Keratinocyte (primary cell): ENCODE data around the gene STX8. TPM values are rescaled to one million over a fixed set of nuclear protein-coding genes. Genes with fewer than 3 reads are reported as not detected.

ENCODE experiments used
- DNase-seq: peaks from one replicate; pipeline ENCODE4 v3.0.0-alpha.2; 2011; ENCODE audit warnings: low read depth, missing footprints, low spot score
- FAIRE-seq: peaks from 2 replicates; lab custom pipeline; 2011; peaks lifted over from hg19 to GRCh38; lab: Jason Lieb, UNC
- H2AFZ ChIP-seq: 2 replicates; pipeline ENCODE4 v1.6.0; 2012; ENCODE audit warnings: low read length, control low read depth, inconsistent platforms; ENCODE audit not compliant: control insufficient read depth
- H3K27ac ChIP-seq: 2 replicates; pipeline ENCODE4 v1.5.1; 2011; ENCODE audit warnings: low read length; ENCODE audit not compliant: control insufficient read depth, insufficient read depth
- H3K27me3 ChIP-seq: 3 replicates; pipeline ENCODE4 v1.6.0; 2011; ENCODE audit warnings: low read length; ENCODE audit not compliant: control insufficient read depth, insufficient read depth; ENCODE audit errors: extremely low read depth
- H3K36me3 ChIP-seq, 2 experiments: 2 replicates in 1 of 2; 3 replicates in 1 of 2; pipeline ENCODE4 v1.5.1; 2011; ENCODE audit warnings: low read length in 2 of 2, mild to moderate bottlenecking in 1 of 2; ENCODE audit not compliant: control insufficient read depth in 2 of 2, insufficient read depth in 2 of 2; ENCODE audit errors: extremely low read depth in 1 of 2
- H3K4me1 ChIP-seq: 3 replicates; pipeline ENCODE4 v1.5.1; 2011; ENCODE audit warnings: low read length; ENCODE audit not compliant: control insufficient read depth, insufficient read depth; ENCODE audit errors: extremely low read depth
- H3K4me2 ChIP-seq: 3 replicates; pipeline ENCODE4 v1.6.0; 2011; ENCODE audit warnings: low read depth, low read length; ENCODE audit not compliant: control insufficient read depth, insufficient read depth; ENCODE audit errors: extremely low read depth
- H3K4me3 ChIP-seq, 3 experiments: fragments of 200-600 bp in 1 of 3; sonication (generic) in 1 of 3; 2 replicates in 2 of 3; 3 replicates in 1 of 3; pipeline ENCODE4 v1.5.1; 2011 to 2016; ENCODE audit warnings: low read length in 3 of 3, mild to moderate bottlenecking in 3 of 3, control low read depth in 2 of 3, inconsistent platforms in 1 of 3, low read depth in 1 of 3, mixed read lengths in 1 of 3, mixed run types in 1 of 3, moderate library complexity in 1 of 3; ENCODE audit not compliant: control insufficient read depth in 2 of 3, insufficient read depth in 2 of 3; ENCODE audit errors: extremely low read depth in 1 of 3
- H3K79me2 ChIP-seq: 2 replicates; pipeline ENCODE4 v1.6.0; 2012; ENCODE audit warnings: low read length; ENCODE audit not compliant: control insufficient read depth, insufficient read depth
- H3K9ac ChIP-seq: 3 replicates; pipeline ENCODE4 v1.6.0; 2011; ENCODE audit warnings: low read length; ENCODE audit not compliant: control insufficient read depth, insufficient read depth; ENCODE audit errors: extremely low read depth
- H3K9me1 ChIP-seq: 3 replicates; pipeline ENCODE4 v1.6.0; 2011; ENCODE audit warnings: low read length; ENCODE audit not compliant: control insufficient read depth, insufficient read depth; ENCODE audit errors: extremely low read depth
- H3K9me3 ChIP-seq: 2 replicates; pipeline ENCODE4 v1.5.1; 2012; ENCODE audit warnings: low read depth, low read length; ENCODE audit not compliant: control insufficient read depth
- H4K20me1 ChIP-seq: 3 replicates; pipeline ENCODE4 v1.6.0; 2011; ENCODE audit warnings: low read length; ENCODE audit not compliant: control insufficient read depth, insufficient read depth; ENCODE audit errors: extremely low read depth
- CTCF ChIP-seq, 3 experiments: IDR thresholded peaks in 1 of 3; conservative IDR thresholded peaks in 1 of 3; optimal IDR thresholded peaks in 1 of 3; 2 replicates in 2 of 3; 3 replicates in 1 of 3; pipeline versions ENCODE3 to v1.5.1; 2011; ENCODE audit warnings: low read length in 3 of 3, mild to moderate bottlenecking in 3 of 3, moderate library complexity in 2 of 3, control low read depth in 1 of 3, inconsistent platforms in 1 of 3; ENCODE audit not compliant: insufficient read depth in 2 of 3; ENCODE audit errors: extremely low read depth in 1 of 3
- EZH2 ChIP-seq: IDR thresholded peaks from one replicate; pipeline ENCODE4 v1.6.1; 2012; ENCODE audit warnings: inconsistent platforms, mild to moderate bottlenecking, low read length, moderate library complexity
- dilution Hi-C: fragments of 300-500 bp; cut with MboI; formaldehyde crosslinking; loops from one replicate; pipeline ENCODE4 v1.7.0; 2020; ENCODE audit warnings: low sequenced_read_pairs; ENCODE audit not compliant: extremely low pct_ligation_motif_present
- polyA plus RNA-seq, 5 experiments: library from polyadenylated mRNA; depleted of rRNA in 3 of 5; stranded (reverse) in 3 of 5; stranded (forward) in 1 of 5; unstranded in 1 of 5; fragments of >200 nt; gene quantifications; 1 replicate in 1 of 5; 2 replicates in 3 of 5; 3 replicates in 1 of 5; pipeline versions ENCODE4 v1.2.1 to v1.2.3, GENCODE V29; 2011 to 2012; ENCODE audit warnings: missing spikeins in 2 of 5, low read depth in 1 of 5, low replicate concordance in 1 of 5

STX8 gene
- polyA plus RNA-seq, 1 donor (not counting 4 experiments of a cell fraction or from before 2014, with no cell fraction given) = 90.3 TPM

- no peaks in the 10 kb centered on the region for H3K4me1 ChIP-seq
- no peaks in the 10 kb centered on the region for H3K79me2 ChIP-seq
- DNase-seq = no peak
- no peak overlapping the region for H3K4me2 ChIP-seq
- H3K27ac ChIP-seq = no peak overlapping the region
- H3K36me3 ChIP-seq = peaks cover 0 to 7% of the 10 kb centered on the region in 2 experiments
- no peaks in the 10 kb centered on the region for H3K9me1 ChIP-seq
- no peak overlapping the region for H3K4me3 ChIP-seq
- H2AFZ ChIP-seq = no peak overlapping the region
- no peak overlapping the region for H3K9ac ChIP-seq
- H4K20me1 ChIP-seq = no peaks in the 10 kb centered on the region
- no peak for TF ChIP-seq CTCF (optimal IDR thresholded peaks at IDR 0.05 in 1 of 3, IDR thresholded peaks at IDR 0.05 in 1 of 3, conservative IDR thresholded peaks at IDR 0.05 in 1 of 3; ENCODE audit: extremely low read depth in 1 of 3, insufficient read depth in 2 of 3, low read length in 3 of 3)
- no peak for TF ChIP-seq EZH2
- no peaks in the 10 kb centered on the region for H3K27me3 ChIP-seq
- H3K9me3 ChIP-seq = no peaks in the 10 kb centered on the region
- FAIRE-seq = no peak
- dilution Hi-C loops = no loop called here
Observed at GRCh38 chr17:9566067-9566466, 9.6 kb downstream of the STX8 start.

GRCh38 chr17:9564104-9564503 is 11.5 kb downstream of the STX8 start:
- no peaks in the 10 kb centered on the region for H3K9me1 ChIP-seq
- H3K4me3 ChIP-seq = no peak overlapping the region
- no peak overlapping the region for H3K27ac ChIP-seq
- DNase-seq = no peak
- H2AFZ ChIP-seq = no peak overlapping the region
- TF ChIP-seq EZH2 = no peak
- no peak for TF ChIP-seq CTCF (optimal IDR thresholded peaks at IDR 0.05 in 1 of 3, IDR thresholded peaks at IDR 0.05 in 1 of 3, conservative IDR thresholded peaks at IDR 0.05 in 1 of 3; ENCODE audit: extremely low read depth in 1 of 3, insufficient read depth in 2 of 3, low read length in 3 of 3)
- H3K9ac ChIP-seq = no peak overlapping the region
- no peaks in the 10 kb centered on the region for H3K27me3 ChIP-seq
- dilution Hi-C loops = no loop called here
- H3K4me2 ChIP-seq = no peak overlapping the region
- no peak for FAIRE-seq
- no peaks in the 10 kb centered on the region for H3K4me1 ChIP-seq
- peaks cover 0 to 5% of the 10 kb centered on the region in 2 experiments for H3K36me3 ChIP-seq
- H3K79me2 ChIP-seq = no peaks in the 10 kb centered on the region
- H3K9me3 ChIP-seq = no peaks in the 10 kb centered on the region
- no peaks in the 10 kb centered on the region for H4K20me1 ChIP-seq
